Measurements from ENCODE around the gene CYP4F2.
"Not testable (repeated sequence)": the region's sequence is repeated elsewhere in the genome, so short reads cannot be mapped to it uniquely, and the experiment has no call there.

Gene CYP4F2, protein sequence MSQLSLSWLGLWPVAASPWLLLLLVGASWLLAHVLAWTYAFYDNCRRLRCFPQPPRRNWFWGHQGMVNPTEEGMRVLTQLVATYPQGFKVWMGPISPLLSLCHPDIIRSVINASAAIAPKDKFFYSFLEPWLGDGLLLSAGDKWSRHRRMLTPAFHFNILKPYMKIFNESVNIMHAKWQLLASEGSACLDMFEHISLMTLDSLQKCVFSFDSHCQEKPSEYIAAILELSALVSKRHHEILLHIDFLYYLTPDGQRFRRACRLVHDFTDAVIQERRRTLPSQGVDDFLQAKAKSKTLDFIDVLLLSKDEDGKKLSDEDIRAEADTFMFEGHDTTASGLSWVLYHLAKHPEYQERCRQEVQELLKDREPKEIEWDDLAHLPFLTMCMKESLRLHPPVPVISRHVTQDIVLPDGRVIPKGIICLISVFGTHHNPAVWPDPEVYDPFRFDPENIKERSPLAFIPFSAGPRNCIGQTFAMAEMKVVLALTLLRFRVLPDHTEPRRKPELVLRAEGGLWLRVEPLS

DNA sequence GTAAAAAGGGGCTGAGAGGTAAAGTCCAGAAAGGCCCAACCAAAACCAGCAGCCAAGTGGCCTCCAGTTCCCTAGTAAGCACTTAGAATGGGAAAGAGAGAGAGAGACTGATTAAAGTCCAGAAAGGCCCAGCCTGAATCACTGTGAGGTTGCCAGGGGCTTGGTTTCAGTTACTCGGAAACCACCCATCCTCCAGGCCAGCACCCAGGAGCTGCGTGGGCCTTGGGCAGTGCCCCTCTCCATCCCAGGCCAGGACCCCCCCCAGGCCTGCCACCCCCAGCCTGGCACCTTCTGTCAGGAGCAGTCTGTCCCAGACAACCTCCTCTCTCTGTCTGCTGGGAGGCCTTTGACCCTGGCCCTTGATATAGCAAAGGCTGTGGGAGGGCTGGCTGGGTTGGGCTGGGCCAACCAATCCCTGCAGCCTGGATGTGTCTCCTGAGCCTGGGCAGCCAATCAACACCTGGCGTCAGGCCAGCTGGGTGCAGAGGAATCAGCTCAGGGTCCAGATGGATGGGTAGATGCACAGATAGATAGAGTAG is at the start of gene CYP4F2:
CYP4F2 (minus strand) TSS at position 337 of the 539 bp plus-strand sequence. CDS start 463 bp downstream, outside the sequence.
- DNase-seq, result no peak

DNA sequence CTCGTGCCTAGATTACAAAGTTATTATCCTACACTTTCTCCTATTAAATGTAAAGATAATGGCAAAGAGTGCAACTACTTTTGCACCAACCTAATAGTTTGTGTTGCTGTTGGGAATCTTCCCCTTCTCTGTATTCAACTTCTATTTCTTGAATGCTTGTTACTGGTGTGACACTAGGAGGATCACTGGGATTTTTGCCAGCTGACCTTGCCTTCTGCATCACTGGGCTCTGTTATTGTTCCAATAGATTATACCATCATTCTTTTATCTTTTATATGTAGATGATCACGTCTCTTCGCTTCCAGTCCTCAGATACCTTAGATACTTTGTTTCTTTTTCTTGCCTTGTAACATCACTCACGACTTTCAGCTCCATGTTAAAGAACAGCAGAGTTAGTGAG is 47.4 kb upstream of the CYP4F2 start:
- DNase-seq, result no peak

DNA sequence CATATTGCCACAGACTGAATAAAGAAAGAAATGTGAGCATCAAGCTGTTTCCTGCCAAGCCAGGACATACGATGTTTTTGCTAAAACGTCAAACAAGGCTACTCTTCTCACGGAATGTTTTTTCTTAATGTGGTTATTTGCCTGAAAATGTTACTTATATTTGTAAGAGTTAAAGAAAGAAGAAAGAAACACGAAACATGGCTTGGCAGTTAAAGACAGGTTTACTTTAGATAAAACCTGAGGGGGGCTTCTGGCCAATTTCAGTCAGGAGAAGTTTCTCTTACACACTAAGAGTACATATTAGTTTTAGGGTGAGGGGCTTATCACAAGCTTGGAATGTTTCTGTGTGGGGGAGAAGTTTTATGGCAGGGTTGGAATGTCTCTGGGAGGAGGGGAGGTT is 46.5 kb upstream of the CYP4F2 start:
- DNase-seq, result no peak

DNA sequence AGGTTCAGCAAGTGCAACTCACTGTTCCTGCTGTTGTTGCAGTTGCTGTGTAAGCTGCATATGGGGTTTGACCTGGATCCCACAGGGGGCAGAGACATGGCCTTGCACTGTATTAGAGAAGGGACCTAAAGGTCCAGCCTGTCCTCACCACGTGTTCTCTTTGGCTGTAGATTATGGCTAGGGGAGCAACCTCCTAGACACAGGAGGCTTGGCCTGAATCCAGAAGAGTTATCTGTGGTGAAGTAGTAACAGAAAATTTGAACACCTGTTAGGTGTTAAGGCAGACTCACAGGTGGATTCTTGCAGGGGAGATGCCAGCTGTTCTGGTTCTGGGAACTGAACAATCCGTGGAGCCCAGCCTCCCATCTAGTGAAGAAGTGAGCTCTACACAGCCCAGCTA is 39.9 kb upstream of the CYP4F2 start:
- DNase-seq, result no peak

DNA sequence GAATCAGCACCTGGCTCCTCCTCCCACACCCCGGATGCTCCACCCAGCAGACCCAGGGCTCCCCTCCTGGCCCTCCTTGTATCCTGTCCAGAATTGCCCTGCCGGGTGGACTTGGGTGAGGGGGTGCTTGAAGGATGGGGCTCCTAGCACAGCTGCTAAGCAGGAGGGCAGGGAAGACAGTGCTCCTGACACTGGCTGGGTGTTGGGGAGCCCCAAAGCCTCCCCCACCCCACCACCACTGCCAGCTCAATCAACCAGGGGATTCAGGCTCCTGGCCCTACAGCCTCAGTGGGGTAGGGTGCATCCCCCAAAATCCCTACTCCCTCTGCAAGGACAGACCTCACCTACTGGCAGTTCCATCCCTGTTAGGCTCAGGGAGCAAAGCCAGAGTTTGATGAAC is 39.1 kb upstream of the CYP4F2 start:
- DNase-seq, result no peak

DNA sequence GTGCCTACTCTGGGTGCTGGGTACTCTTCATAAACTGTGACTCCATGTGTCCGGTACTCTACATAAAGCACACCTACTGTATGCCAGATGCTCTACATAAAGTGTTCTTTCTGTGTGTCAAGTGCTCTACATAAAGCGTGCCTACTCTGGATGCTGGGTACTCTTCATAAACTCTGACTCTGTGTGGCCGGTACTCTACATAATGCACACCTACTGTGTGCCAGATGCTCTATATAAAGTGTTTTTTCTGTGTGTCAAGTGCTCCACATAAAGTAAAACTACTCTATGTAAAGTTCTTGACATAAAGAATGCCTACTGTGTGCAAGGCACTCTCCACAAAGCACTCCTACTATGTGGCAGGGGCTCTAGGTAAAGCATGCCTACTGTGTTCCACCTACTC is 38.3 kb upstream of the CYP4F2 start:
- no peak for DNase-seq

DNA sequence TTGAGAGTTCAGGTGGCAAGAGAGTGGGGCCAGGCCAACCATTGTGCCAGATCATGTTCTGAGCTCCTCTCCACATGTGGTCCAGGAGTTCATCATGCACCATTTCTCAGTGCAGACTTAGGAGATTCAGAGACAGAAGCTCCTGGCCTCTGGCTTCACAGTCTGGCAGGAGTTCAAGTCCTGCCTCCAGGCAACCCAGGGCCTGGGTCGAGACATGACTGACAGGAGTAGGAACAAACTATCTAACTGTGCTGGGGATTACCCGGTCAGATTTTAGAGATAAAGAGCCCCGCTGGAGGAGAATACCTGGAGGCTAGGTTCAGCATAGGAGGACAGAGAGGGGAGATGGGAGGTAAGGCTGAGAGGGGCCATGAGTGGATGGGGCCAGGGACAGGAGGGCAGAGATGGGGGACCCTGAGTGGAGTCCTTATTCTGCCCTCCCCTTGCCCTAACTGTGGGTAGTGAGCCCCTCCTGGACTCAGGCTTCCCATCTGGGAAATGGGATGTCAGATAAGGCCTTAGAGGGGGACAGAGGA is 37.4 kb upstream of the CYP4F2 start:
- DNase-seq, result no peak

DNA sequence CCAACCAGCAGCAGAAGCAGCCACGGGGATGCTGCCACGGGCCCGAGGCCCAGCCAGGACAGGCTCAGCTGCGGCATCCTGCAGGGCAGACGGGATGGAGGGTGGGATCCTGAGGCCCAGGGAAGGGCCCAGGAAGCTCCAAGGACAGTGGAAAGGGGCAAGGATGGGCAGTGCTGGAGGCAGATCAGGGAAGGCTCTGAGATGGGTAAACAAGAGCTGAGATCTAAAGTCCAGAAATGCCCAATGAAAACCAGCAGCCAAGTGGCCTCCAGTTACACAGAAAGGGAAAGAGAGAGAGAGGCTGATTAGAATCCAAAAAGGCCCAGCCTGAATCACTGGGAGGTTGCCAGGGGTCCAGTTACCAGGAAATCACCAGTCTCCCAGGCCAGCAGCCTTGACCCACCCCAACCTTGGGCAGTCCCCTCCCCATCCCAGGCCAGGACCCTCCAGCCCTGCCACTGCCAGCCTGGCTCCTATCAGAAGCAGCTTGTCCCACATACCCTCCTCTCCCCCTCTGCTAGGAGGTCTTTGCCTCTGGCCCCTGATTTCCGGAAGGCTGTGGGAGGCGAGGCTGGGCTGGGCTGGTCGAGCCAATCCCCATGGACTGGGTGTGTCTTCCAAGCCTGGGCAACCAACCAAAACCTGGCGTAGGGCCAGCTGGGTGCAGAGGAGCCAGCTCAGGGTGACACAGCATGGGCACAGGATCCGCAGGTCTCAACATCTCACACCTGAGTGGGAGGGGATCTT is 36.6 kb upstream of the CYP4F2 start, which contains the start of gene CYP4F11:
CYP4F11 (minus strand) TSS at position 198 of the 747 bp plus-strand sequence; CDS start at position 77, 121 bp downstream.
- DNase-seq, result no peak

DNA sequence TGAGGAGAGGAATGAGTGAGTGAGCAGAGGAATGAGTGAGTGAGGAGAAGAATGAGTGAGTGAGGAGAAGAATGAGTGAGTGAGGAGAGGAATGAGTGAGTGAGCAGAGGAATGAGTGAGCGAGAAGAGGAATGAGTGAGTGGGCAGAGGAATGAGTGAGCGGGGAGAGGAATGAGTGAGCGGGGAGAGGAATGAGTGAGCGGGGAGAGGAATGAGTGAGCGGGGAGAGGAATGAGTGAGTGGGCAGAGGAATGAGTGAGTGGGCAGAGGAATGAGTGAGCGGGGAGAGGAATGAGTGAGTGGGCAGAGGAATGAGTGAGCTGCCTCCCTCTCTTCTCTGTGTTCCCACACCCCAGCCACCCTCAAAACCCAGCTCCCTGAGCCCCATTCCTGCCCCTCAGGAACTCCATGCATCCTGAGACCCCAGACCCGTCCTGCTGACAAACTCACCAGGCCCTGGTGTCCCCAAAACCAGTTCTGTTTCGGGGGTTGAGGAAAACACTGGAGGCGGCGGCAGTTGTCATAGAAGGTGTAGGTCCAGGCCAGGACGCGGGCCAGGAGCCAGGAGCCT is 36.0 kb upstream of the CYP4F2 start:
- DNase-seq, result not testable (repeated sequence)

DNA sequence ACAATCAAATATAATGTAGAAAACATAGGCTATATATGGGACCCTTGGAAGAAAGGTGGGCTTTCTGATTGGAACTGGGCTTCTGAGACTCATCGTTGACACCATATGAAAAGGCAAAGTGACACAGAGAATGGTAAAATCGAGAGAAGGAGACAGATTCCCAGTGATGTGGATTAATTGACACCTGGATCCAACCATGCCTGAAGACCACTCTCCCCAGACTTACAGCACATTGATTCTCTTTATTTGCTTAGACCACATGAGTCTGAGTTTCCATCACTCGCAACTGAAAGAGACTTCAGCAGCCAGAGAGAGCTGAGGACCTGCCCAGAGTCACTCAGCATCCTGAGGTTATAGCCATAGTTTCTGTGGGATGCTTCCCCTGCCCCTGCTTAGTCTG is 30.4 kb upstream of the CYP4F2 start:
- DNase-seq, result no peak

DNA sequence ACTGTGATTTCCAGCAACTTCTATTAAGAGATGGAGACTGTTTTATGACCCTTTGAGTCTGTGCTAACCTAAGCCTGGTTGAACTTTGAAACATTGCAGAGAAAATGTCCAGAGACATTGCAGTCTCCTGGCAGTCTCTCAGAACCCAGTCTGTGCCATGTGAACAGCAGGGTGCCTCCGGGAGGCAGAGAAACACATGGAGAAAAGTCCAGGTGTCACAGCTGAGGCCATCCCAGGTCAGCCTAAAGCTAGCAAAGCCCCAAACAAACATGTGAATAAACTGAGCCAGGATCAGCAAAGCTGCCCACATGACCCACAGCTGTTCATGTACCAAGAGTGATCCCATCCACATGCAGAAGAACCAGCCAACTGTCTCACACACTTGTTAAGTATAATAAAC is 28.6 kb upstream of the CYP4F2 start:
- no peak for DNase-seq

DNA sequence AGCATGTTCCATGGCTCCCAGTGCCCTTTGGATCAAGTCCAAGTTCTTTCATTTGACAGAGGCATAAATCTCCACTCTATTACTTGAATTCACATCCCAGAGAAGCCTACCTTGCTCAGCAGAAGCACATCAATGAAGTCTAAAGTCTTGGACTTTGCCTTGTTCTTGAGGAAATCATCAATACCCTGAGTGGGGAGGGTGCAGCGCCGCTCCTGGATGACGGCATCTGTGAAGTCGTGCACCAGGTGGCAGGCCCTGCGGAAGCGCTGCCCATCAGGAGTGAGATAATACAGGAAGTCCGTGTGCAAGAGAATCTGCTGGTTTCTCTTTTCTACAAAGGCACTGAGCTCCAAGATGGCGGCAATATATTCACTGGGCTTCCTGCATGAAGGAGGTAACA is 25.8 kb upstream of the CYP4F2 start:
- DNase-seq, result no peak

DNA sequence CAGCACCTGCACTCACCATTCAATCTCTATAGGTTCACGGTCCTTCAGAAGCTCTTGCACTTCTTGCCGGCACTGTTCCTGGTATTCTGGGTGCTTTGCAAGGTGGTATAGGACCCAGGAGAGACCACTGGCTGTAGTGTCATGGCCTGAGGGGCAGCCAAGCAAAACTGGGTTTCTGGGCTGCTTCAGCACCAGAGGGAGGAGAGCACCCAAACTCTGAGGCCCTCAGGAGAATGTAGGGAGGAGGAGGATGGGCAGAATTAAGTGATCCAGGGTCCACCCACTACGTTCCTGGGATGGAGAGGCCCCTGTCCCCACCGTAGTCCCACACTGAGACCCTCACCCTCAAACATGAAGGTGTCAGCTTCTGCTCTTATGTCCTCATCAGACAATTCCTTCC is 24.1 kb upstream of the CYP4F2 start:
- DNase-seq, result no peak

DNA sequence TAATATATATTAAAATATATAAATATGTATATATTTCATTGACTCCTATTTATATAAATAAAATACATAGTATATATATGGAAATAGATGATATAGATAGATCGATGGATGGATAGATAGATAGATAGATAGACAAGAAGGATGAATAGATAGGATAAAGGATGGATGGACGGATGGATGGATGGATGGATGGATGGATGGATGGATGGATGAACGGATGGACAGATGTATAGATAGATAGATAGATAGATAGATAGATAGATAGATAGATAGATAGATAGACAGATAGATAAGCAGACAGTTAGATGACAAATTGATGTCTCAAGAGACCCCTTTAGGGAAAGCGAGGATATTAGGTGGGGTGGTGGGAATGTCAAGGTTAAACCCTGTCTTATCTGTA is 21.4 kb upstream of the CYP4F2 start:
- no peak for DNase-seq

DNA sequence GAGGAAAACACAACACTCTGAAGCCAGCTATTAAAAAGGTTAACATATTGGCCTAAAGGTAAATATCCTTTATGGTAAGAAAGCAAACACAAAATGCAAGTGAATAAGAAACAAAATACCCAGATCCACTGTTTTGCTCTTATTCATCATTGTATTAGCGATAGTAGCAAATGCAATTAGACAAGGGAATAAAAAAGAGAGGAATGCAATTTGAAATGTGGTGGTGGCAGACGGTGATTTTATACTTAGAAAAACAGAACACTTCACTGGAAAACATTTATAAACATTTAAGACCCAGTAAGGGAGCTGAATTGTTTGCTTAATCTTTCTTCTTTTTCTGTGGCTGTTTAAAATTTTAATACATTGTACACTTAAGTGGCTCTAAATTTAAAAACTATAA is 17.2 kb upstream of the CYP4F2 start:
- no peak for DNase-seq

DNA sequence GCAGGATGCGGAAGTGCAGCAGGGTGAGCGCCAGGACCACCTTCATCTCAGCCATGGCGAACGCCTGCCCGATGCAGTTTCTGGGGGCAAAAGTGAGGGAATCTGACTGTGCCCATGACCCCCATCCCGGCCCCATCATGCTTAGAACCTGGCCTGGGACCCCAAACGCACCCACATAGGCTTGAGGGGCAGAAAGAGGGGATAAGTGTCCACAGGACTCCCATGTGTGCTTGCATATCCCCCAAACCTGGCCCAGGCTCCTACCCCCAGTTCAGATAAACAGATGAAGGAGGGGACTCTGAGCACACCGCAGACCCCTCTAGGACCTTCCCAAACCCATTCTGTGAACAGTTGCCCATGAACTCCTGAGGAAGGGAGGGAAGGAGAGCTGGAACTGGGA is 16.0 kb upstream of the CYP4F2 start:
- no peak for DNase-seq

DNA sequence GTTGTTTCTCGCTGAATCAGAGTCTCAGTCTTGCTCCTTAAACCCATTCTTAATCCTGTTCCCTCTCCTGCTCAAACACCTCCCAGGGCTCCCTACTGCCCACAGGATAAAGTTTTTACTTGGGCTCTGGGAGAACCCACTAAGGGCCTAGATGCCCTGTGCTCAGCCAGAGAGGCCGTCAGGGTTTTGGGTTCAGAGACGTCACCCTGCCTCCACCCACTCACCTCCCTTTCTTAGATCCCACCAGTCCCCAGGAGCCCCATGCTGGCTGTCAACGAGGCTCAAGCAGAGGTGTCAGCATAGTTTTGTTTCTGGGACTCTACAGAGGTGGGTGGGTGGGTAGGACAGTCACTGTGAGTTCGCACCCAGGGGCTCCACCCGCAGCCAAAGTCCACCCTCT is 15.5 kb upstream of the CYP4F2 start:
- DNase-seq, result no peak

DNA sequence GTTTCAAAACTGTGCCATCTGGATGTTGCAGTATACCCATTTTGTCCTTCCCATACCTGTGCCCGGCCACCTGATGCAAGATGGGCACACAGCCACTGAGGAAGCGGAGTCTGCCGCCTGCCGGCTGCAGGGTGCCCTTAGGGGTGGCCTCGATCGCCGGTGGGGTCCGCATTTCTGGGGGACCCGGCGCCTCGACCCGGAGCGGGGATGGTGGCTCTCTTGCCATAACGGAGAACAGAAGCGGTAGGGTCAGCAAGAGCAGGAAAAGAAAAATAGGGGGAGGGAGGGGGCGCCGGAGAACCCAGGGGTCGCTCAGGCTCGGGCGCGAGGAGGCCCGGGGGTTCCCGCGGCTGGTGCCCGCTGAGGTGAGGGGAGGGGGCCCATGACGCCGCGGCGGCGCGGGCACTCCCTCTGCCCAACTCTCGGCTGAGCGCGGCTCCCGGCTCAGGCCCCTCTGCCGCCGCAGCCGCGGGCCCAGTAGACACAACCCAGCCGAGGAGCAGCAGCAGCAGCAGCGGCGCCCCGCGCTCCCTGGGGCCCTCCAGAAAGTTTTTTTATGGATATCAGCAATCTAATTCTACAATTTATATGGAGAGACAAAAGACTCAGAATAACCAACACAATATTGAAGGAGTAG is 13.8 kb upstream of the CYP4F2 start:
- DNase-seq, result no peak

DNA sequence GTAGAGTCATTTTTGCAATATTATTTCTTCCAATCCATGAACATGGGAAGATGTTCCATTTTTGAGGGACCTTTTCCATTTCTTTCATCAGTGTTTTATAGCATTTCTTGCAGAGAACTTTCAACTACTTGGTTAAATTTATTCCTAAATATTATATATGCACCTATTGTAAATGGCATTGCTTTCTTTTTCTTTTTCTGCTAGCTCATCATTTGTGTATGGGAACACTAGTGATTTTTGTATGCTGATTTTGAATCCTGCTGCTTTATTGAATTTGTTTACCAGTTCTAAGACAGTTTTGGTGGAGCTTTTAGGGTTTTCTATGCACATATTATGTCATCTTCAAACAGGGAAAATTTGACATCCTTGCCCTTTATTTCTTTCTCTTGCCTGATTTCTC is 7.2 kb upstream of the CYP4F2 start:
- no peak for DNase-seq

DNA sequence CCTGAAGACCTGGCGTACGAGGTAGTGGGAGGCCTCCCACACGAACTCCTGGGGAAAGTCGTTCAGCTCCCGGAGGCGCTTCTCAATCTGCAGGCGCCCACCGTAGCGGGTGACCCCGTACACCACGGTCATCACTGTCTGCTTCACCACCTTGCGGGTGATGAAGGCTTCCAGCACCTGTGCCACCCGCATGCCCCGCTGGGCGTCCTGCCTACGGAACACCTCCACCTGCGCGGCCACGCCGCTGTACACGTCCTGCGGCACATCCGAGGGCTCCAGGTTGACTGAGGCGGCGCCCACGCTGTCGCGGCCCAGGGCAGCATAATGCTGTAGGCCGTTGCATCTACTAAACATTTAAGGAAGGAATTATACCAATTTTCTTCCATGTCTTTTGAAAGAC is 5.0 kb upstream of the CYP4F2 start:
- DNase-seq, result not testable (repeated sequence)

DNA sequence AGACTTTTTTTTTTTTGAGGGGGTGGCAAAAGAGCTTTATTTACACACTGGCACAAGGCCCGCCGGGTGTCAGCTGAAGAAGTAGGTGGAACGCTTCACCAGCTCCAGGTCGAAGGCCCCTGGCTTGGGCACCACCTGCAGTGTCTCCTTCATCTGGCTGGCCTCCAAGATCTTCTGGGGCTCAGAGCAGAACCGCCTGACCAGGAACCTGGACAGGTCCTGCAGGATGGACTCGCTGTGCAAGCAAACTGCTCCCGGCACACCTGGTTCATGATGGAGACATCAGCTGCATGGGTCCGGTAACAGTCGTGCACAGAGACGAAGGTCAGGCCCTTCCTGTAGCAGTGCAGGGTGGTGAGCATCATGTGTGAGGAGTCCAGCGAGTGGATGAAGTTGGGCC is 4.4 kb upstream of the CYP4F2 start:
- no peak for DNase-seq

DNA sequence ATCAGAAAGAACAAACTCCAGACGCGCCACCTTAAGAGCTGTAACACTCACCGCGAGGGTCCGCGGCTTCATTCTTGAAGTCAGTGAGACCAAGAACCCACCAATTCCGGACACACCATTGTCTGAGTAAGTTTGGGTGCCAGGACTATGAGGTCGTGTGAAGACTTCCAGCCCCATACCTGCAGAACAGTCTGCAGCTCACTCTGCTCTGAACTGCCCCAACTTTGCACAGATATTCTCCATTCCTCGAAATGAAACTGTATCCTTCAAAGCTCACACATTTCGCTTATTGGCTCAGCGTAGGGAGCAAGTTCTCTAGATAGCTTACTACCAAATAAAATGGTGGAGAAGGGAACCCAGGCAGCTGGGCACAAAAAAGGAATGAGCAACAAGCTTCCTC is 2.6 kb upstream of the CYP4F2 start:
- no peak for DNase-seq

DNA sequence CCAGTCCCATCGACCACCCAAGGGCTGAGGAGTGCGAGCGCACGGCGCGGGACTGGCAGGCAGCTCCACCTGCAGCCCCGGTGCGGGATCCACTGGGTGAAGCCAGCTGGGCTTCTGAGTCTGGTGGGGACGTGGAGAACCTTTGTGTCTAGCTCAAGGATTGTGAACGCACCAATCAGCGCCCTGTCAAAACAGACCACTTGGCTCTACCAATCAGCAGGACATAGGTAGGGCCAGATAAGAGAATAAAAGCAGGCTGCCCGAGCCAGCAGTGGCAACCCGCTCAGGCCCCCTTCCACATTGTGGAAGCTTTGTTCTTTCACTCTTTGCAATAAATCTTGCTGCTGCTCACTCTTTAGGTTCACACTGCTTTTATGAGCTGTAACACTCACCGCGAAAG is 2.2 kb upstream of the CYP4F2 start:
- not testable (repeated sequence) for DNase-seq
